Endometrial microvascular endothelial cells (primary cell): ENCODE measurements around the gene TMEM207. TPM values are rescaled to one million over a fixed set of nuclear protein-coding genes. Genes with fewer than 3 reads are reported as not detected.

Source experiments
- in situ Hi-C: cut with HindIII; loops from 2 replicates; pipeline ENCODE4 v1.10.0; 2017; ENCODE audit warnings: low sequenced_read_pairs, low pct_unique_long_range_greater_than_20kb; ENCODE audit errors: inconsistent ontology term
- total RNA-seq: library from RNA; depleted of rRNA; stranded (reverse); fragments of >200 nt; gene quantifications from one replicate; pipeline ENCODE4 v1.2.3, GENCODE V29; 2015; ENCODE audit errors: inconsistent ontology term

Gene TMEM207
- total RNA-seq, 1 donor from 2014 or later = not detected

- in situ Hi-C loops = no loop called here
Measured at GRCh38 chr3:190401963-190402362, 47.7 kb downstream of the TMEM207 start.

- in situ Hi-C loops = no loop called here
Measured at GRCh38 chr3:190399677-190400076, 50.0 kb downstream of the TMEM207 start.

DNA sequence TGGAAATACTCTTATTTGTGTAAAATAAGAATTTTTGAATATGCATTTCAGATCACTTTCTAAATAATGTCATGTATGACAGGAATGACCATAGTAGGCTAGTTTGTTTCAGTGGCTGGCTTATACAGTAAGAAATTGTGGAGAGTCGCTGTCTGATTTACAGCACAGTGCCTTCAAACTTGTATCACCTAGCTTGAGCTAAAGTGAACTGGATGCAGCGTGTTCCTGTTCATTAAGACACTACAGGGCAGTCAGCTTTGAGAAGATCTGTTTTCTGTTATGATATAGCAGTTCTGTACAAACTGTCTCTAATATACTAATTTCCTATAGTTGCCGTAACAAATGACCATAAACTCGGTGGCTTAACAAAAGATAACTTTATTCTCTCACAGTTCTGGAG is 51.8 kb downstream of the TMEM207 start:
- in situ Hi-C loops = no loop called here

- in situ Hi-C loops = no loop called here
Measured at GRCh38 chr3:190396001-190396400, 53.7 kb downstream of the TMEM207 start.

- in situ Hi-C loops = no loop called here
Measured at GRCh38 chr3:190388703-190389102, 61.0 kb downstream of the TMEM207 start.

DNA sequence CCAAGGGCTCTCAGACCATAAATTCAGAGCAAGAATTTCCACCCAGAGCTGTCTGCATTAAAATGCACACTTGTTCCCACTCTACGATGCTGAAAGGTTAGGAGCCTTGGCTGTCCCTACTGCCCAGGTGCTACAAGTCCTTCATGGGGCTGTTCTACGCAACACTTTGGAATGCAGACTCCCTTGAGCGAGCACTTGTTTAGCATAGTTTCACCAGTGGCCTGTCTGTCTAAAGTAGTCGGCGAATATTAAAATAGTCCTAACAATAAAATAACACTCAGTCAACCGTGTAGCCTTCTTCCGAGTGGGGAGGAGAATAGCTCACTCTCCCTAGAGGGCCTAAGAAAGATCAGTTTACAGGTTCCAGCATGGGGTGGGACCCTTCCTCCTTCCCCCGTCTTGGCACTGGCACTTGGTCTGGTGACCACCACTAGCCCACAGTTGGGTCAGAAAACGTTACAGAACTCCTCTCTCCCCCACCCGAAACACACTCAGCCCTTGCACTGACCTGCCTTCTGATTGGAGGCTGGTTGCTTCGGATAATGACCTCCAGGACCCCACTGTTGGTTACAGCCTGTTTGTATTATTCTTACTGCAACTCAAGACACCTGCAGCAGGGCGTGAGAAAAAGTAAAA is 62.0 kb downstream of the TMEM207 start, which contains the start of gene CLDN16:
Gene CLDN16, plus strand, starts transcription at position 586 of the 636 bp plus-strand sequence. CDS start 167 bp downstream, outside the sequence.
- in situ Hi-C loops = no loop called here

- in situ Hi-C loops = no loop called here
Measured at GRCh38 chr3:190385731-190386688, 63.7 kb downstream of the TMEM207 start.

GRCh38 chr3:190384309-190384756 is 65.4 kb downstream of the TMEM207 start:
- in situ Hi-C loops = no loop called here

- in situ Hi-C loops = no loop called here
Measured at GRCh38 chr3:190382082-190382481, 67.6 kb downstream of the TMEM207 start.

- in situ Hi-C loops = no loop called here
Measured at GRCh38 chr3:190381441-190381840, 68.3 kb downstream of the TMEM207 start.

GRCh38 chr3:190380184-190380583 is 69.5 kb downstream of the TMEM207 start:
- in situ Hi-C loops = no loop called here

Other genes starting within 250 kb of the TMEM207 start
- 48.3 TPM for gene CLDN1, start 127.5 kb downstream of the TMEM207 start, total RNA-seq
- not detected for gene CLDN16, start 61.7 kb downstream of the TMEM207 start, total RNA-seq
- gene IL1RAP, start 64.2 kb upstream of the TMEM207 start, total RNA-seq = 13.6 TPM